ENCODE data around the gene SSX2IP.

DNA sequence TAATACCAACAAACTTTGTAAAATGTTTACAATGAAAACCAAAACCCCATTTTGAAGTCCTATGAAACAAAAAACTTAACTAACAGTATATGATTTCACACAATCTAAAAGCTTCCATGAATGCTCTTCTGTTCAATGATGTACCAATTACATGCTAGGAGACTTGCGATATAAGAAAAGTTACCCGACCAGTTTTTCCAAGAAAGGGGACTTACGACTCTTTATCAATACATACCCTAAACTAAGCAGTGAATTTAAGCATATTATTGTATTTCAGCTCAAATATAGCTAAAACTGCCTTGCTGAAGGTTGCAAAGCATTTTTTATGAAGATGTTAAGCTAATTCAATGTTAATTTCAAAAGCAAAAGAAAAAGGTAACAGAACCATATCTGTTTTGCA is 15.6 kb downstream of the SSX2IP start:
- TF ChIP-seq, protein P1, sequence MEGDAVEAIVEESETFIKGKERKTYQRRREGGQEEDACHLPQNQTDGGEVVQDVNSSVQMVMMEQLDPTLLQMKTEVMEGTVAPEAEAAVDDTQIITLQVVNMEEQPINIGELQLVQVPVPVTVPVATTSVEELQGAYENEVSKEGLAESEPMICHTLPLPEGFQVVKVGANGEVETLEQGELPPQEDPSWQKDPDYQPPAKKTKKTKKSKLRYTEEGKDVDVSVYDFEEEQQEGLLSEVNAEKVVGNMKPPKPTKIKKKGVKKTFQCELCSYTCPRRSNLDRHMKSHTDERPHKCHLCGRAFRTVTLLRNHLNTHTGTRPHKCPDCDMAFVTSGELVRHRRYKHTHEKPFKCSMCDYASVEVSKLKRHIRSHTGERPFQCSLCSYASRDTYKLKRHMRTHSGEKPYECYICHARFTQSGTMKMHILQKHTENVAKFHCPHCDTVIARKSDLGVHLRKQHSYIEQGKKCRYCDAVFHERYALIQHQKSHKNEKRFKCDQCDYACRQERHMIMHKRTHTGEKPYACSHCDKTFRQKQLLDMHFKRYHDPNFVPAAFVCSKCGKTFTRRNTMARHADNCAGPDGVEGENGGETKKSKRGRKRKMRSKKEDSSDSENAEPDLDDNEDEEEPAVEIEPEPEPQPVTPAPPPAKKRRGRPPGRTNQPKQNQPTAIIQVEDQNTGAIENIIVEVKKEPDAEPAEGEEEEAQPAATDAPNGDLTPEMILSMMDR (conservative IDR thresholded peaks at IDR 0.05): no peak
- TF ChIP-seq EZH2 (IDR thresholded peaks at IDR 0.05; ENCODE audit: low read depth): no peak

All from PC-9 (cell line).